NCI-H1105 treated with DMSO at 0.1 percent for 48 hours (cell line): Measurements from ENCODE around the gene UNC5B.

Experiments used
- DNase-seq: peaks from one replicate; lab custom pipeline; 2025; lab: John Stamatoyannopoulos, UW

UNC5B gene

DNA sequence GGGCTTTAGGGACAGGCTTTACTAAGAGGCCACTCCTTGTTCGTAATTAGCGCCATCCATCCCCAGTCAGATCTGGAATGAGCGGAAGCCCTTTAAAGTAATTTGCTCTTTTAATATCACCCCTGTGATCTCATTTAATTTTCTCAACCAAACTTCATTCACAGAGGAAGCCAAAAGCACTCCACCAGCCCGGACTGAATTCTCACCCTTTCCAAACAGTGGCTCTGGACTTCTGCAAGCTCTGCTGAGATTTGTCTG is 43.1 kb downstream of the UNC5B start:
- DNase-seq: no peak

GRCh38 chr10:71255808-71256660 is 43.7 kb downstream of the UNC5B start:
- peak; percentile 87 for DNase-seq

- no peak for DNase-seq
Measured at GRCh38 chr10:71256661-71257318, 44.4 kb downstream of the UNC5B start.

- no peak for DNase-seq
Measured at GRCh38 chr10:71257319-71257997, 45.1 kb downstream of the UNC5B start.

DNA sequence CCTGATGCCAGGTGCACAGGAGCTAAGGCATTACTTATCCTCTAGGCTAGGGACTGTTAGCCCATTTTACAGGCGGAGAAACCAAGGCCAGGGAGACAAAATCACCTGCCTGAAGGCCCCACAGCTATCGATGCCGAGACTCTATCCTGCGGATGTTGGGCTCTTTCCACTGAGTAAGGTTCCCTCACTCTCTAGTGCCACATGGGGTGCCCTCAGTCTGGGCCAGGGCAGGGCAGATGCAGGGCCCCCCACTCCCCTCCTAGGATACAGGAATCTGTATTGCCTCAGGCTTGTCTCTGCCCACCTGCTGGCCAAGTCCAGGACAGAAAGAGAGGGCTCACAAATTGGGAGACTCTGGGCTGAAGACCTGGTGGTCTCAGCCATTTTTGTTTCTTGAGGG is 45.7 kb downstream of the UNC5B start:
- DNase-seq: no peak

DNA sequence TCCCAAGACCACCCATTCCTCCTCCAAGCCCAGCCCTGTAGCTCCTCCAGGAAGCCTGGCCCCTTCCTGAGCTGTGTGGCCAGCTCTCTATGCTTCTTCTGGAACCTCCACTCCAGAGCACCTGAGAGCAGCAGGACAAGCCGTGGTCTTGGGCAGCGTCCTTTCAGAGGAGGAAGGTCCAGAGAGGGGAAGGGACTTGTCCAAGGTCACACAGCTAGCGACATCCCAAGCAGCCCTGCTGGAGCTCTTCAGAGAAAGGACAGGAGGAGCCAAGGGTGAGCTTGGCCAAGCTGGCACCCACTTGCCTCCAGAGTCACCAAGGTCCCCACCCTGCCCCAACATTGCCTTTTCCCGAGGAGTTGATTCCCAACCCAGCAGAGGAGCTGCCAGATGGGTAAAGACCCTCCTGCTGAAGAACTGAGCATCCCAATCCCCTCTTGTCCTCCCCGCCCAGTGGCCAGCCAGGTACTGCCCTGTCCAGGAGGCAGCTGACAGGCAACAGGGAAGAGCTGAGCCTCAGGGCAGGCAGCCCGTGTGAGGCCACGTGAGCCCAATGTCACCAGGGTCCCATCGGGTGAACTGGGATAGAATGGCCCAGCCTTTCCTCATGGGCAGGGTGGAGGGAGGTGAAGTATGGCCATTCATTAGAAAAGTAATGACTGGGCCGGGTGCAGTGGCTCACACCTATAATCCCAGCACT is 46.2 kb downstream of the UNC5B start:
- no peak for DNase-seq

- DNase-seq: no peak
Measured at GRCh38 chr10:71259282-71259681, 46.9 kb downstream of the UNC5B start.

DNA sequence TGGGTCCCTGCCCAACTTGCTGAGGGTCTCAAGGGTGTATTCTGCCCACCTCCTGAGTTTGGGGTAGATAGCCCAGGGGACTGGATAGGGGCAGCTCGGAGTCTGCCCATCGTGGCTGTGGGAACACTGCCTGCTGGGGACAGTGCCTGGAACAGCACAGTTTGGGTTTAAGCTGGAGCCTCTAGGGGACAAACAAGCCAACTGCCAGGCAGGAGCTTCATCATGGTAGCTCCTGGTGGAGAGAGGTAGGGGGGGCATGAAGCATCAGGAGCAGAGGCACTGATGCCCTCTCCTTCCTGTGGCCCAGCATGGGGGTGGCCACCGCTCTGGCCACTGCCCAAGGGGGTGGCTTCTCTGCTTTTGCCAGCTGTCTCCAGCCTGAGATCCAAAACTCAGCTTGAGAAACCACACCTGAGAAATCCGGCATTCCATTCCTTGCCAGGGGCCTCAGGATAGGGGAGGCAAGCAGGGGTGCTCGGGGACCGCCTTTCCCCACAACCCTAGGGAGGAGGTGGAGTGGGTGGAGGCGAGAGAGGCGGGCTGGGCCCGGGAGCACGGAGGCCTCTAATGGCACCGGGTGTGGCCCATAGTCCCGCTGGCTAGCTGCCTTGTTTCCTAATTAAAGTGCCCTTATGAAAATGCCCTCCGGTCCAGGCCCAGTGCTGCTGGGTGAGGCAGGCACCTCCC is 47.6 kb downstream of the UNC5B start:
- DNase-seq: no peak

DNA sequence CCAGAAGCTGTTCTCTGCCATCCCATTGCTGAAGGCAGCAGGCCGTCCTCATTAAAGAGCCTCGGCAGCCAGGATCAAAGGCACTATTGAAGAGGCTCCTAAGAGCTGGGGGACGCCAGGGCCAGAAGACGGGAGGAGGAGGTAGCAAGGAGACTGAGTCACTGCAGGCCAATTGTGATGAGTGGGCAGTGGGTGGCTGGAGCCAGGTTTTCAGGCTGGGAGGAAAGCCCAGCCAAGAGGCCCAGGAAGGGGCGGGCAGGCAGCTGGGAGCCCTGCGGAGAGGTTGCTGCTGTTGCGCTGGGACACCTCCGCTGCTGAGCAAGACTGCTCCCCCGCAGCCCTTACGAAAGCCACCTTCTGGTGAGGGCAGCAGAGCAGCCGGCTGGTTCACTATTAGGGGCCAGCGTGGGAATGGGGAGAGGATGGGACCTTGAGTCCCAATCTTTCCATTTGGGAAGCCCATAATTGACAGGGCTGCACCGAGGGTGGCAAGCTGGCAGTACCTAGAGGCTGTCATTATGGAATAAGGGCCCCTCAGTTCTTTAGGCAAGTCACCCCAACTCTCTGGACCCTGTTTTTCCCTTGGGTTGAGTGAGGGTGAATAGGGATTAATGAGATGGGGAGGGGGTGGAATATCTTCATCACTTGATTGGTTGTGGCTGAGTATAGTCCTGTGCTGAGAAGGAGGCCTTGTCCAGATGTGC is 48.4 kb downstream of the UNC5B start:
- DNase-seq: no peak

DNA sequence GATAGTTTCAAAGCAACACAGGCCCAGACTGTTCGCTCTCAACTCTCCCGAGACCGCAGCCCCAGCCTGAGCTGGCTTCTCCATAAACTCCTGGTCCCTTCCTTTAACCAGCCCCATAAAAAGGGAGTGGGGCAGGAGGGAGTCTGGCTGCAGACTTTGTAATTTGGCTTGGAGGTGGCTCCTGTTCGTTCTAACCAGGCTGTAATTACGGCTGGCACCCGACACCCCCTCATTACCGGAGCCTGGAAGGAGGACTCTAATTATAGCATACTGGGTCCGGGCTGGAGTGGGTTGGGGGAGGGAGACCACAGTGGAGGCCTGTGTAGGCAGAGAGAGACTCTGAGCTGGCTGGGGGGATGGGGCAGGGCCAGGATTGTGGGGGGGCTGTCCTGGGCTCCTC is 49.7 kb downstream of the UNC5B start:
- DNase-seq: peak; percentile 85

GRCh38 chr10:71262817-71263216 is 50.4 kb downstream of the UNC5B start:
- no peak for DNase-seq

DNA sequence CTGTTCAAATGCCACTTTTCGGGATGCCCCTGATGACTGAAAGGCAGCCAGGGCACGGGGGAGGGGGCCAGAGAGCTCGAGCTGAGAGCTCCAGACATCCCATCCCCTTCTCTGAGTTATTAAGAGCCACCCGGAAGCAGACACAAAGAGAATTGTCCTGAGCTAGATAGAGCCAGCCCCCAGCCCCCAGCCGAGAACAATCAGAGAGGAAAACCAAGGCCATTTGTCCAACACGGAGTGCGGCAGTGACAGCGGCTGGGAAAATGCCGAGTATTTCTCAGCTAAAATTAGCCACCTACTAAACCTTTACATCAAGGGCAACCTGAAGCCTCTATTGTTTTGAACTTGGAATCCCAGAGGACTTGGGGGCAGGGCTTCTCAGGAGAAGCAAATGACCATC is 51.0 kb downstream of the UNC5B start:
- no peak for DNase-seq

DNA sequence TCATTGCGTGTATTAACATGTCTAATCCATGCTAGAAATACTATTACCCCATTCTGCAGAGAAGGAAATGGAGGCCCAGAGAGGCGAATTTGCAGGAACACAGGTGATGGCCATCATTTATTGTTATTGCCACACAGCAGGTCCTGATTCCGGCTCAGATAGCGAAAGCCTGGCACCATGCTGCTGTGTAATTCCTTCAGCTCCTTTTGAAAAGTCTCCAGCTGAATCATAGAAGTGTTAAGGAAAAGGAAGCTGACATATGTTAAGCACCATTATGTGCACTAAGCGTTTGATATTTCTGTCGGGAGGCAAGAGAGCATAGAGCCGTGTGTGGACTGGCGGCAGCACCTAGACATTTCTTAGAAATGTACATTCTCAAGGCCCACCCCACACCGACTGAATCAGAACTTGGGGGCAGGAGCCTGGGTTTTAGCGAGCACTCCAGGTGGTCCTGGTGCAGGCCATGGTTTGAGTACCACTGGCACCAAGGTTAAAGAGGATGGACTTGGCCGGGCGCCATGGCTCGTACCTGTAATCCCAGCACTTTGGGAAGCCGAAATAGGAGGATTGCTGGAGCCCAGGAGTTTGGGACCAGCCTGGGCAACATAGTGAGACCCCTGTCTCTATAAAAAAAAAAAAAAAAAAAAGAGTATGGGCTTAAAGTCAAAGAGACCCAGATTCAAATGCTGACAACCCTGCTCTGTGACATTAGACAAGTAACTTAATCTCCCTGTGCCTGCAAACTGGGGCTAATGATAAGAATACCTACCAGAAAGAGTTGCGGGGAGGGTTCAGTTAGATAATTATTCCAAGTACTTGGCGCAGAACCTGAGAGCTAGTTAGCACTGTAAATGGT is 52.2 kb downstream of the UNC5B start:
- DNase-seq: peak; percentile 37

DNA sequence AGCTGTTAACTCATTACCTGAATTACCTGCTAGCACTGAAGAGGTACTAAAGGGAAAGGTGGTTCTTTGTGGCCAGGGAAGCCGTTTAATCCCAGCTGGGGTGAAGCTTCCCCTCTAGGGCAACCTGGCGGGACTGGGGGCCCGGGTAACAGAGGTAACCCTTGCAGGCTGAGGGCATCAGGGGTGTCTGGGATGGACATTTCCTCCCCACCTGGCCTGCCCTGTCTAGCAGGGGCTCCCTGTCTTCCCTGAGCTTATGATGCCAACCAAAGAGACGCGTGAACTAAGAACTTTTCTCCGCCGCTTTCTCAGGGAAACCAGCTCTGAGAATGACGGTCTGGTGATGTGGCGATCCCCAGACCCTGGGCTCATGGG is 52.8 kb downstream of the UNC5B start:
- no peak for DNase-seq

- DNase-seq: no peak
Measured at GRCh38 chr10:71265618-71266146, 53.3 kb downstream of the UNC5B start.

GRCh38 chr10:71266147-71266917 is 54.0 kb downstream of the UNC5B start:
- no peak for DNase-seq

DNA sequence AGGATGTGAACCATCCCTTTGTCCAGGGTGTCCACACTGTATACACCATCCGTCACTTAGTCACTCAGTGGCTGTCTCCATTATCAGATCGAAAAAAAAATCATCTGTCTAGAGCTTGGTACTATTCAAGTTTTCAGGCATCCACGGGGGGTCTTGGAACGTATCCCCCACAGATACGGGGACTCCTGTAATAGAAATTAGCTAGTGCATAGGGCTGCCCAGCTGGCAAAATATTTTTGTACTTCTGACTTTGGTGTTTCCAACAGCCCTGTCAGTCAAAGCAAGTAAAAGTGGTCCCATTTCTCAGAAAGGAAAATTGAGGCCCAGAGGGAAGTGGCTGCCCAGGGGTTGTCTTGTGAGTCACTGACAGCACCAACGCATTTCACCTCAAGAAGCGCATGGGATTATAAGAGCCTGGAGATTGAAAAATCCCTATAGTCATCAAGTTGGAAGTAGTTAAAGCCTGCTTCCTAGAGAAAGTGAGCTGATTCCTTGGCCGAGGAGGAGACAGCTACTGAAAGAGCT is 54.6 kb downstream of the UNC5B start:
- no peak for DNase-seq

- DNase-seq: no peak
Measured at GRCh38 chr10:71267508-71268240, 55.3 kb downstream of the UNC5B start.
